ENCODE measurements around the gene KDM4B.
"Not testable (repeated sequence)": the region's sequence is repeated elsewhere in the genome, so short reads cannot be mapped to it uniquely, and the experiment has no call there.

KDM4B gene

DNA sequence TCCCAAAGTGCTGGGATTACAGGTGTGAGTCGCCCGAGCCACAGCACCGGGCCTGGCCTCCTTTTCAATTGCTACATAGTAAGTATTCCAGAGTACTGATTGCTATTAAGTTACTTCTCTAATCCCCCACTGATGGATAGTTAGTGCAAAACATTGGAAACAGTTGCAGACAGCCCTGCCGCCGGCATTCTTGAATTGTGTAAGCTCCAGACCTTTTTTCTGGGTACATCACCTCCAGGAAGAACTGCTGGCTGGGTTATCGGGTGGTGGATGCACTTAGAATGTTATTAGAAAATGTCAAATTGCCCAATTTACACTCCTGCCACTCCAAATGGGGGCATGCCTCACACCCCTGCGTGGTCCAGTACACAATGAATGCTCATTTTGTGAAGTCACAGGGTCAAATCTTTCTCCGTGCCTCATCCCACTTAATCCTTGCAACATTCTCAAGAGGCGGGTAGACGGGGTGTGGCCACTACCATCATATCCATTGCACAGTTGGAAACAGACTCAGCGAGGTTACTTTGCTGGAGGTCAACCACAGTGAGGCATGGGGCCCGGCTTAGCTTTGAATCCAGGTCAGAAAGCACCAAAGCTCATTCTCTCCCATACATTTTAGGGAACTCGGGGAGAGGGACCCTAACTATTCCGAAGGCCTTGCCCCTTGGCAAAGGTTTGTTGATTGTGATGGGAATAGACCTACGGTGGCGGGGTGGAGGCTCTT is 1.0 kb upstream of the KDM4B start:
- DNase-seq (ENCODE audit: low spot score), result peak; percentile 39
- FAIRE-seq, result no peak

GRCh38 chr19:4969292-4969771 is 419 bp downstream of the KDM4B start:
- FAIRE-seq, result no peak
- DNase-seq (ENCODE audit: low spot score), result no peak

DNA sequence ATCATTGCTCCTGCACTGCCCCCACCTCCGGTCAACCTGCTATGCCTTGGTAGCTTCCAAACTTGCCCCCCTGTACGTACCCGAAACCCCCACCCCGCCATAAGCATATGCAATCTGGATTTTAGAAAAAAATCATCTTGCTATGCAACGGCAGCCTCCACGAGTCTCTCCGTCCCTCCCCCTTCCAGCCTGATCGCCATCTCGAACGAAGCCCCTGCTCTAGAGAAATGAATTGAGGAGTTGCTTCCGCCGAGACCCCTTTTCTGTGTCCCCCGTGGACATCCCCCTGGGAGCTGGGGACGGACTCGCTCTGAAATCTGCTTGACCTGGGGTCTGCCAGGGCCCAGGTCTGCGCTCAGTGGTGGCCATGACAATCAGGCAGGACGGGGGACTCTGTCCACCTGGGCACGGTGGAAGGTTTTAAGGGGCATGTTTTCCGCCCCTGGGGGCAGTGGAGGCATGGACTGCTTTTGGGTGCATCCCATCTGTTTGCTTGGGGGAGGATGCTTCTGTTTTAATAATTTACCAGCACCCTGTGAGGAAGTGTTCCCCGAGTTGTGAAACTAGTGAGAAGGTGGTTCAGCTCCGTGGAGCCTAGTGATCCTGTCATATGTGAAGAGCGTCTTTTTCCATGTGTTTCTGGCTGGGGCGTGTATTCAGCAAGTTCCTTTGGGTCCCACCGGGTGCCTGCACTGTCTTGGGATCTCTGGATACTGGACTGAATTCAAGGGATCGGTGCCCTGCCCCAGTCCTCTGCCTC is 1.0 kb downstream of the KDM4B start:
- DNase-seq (ENCODE audit: low spot score) (no peak), FAIRE-seq (no peak)

DNA sequence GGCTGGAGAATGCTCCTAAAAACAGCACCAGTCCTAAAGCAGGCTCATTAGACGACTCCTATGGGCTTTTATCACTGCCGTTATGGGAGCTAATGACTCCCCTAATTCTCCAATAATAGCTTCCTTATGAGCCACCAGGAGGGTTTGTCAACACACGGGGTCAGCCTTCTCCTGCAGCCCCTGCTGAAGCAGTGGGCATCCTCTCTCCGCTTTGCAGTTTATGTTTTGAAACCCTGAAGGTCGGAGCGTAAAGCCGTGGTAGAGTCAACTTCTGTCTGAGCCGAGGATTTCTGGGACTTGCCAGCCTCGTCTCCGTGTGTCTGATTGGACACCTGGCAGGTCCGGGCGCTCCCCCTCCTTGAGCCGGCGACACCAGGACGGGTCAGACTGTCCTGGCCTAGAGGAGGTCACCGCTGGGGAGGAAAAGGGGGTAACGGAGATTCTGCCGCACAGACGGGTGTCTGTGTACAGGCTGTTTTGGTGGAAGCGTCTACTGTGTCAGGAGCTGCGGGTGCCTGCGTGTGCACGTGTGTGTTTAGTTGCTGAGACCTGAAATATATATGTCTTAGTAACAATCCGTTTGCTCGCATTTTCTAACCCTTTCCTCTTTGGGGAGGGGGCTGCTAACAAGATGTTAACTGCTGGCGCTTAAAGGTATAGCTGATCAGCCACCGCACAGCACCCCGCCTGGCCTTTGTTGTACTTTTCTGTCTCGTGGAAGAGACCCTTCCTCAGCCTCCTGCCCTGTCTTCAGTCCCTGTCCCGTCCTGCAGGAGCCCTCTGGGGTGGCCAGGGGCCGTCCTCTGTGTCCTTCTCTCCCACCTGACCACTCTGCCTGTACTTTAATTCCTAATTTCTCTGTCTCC is 1.9 kb downstream of the KDM4B start:
- DNase-seq (ENCODE audit: low spot score), result no peak
- no peak for FAIRE-seq

DNA sequence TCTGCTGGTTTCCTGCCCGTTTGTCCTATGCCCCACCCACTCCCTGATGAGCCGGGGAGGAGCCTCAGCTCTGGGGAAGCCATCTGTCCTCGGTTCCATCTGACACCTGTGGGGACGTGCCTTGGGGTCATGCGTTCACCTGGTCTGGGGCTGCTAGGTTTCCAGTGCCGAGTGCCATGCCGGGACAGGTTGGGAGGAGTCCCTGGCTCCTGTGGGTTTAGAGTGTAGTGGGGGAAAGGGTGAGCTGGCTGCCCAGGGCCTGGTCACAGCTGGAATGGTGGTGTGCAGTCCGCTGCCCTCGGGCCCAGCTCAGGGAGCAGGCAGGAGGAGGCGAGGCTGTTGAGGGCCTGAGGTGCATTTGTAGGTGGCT is 2.5 kb downstream of the KDM4B start:
- no peak for DNase-seq (ENCODE audit: low spot score)
- no peak for FAIRE-seq

DNA sequence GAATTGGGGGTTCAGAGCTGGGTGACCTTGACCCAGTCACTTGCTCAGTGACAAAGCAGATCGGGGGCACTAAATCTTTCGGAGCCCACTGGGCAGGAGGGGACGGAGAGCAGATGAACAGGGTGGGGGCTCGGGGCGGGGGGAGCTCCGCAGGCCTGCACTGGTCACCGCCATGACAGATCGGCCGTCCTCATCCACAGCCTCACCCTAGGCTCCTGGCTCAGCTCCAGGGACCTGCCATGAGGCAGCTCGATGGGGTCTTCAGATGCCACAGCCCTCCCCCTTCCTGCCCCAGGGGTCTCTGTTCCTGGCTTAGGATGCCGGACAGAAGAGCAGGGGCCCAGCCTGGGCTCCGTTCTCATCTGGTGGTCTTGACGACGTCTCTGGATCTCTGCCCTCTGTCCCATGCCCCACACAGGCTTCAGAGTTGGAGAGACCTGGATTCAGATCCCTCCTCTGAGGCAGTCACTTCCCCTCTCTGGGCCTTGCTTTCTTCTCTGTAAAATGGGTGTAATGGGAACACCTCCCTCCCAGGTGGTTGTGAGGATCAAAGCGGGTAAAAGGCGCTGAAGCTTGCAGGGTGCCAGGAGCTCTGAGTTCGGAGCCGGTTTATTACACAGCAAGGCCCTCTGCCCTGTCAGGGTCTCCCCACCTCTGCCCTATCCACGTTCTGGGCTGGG is 3.0 kb downstream of the KDM4B start:
- DNase-seq (ENCODE audit: low spot score), result no peak
- no peak for FAIRE-seq

GRCh38 chr19:4972509-4973230 is 3.8 kb downstream of the KDM4B start:
- peak; percentile 77 for FAIRE-seq
- DNase-seq (ENCODE audit: low spot score), result peak; percentile 74

DNA sequence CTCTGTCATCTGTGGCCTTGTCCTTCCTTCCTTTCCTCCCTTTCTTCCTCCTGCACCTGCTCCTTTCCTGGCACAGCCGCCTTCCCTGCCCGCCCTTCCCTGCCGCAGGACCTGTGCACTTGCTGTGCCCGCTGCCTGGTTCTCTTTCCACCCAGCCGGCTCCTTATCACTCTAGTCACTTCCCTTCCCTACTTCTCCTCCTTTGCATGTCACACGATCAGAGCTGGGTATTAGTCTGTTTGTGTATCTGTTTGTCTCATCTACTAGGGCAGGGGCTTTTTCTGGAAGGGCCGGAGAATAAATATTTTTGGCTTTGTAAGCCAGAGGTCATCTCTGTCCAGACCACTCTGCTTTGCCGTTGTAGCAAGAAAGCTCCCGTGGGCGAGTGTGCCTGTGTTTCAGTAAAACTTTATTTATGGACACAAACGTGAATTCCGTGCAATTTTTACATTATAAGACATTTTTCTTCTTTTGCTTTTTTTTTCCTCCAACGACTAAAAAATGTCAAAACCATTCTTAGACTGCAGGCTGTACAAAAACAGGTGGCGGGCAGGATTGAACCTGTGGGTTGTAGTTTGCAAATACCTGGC is 6.1 kb downstream of the KDM4B start:
- DNase-seq (ENCODE audit: low spot score) (no peak), FAIRE-seq (no peak)

DNA sequence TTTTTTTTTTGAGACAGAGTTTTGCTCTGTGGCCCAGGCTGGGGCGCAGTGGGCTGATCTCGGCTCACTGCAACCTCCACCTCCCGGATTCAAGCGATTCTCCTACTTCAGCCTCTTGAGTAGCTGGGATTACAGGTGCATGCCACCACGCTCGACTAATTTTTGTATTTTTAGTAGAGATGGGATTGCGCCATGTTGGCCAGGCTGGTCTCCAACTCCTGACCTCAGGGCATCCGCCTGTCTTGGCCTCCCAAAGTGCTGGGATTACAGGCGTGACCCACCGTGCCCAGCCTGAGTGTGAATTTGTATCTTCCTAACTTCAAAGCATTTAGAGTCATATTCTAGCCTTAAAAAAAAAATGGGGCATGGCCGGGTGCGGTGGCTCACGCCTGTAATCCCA is 6.7 kb downstream of the KDM4B start:
- FAIRE-seq, result not testable (repeated sequence)

DNA sequence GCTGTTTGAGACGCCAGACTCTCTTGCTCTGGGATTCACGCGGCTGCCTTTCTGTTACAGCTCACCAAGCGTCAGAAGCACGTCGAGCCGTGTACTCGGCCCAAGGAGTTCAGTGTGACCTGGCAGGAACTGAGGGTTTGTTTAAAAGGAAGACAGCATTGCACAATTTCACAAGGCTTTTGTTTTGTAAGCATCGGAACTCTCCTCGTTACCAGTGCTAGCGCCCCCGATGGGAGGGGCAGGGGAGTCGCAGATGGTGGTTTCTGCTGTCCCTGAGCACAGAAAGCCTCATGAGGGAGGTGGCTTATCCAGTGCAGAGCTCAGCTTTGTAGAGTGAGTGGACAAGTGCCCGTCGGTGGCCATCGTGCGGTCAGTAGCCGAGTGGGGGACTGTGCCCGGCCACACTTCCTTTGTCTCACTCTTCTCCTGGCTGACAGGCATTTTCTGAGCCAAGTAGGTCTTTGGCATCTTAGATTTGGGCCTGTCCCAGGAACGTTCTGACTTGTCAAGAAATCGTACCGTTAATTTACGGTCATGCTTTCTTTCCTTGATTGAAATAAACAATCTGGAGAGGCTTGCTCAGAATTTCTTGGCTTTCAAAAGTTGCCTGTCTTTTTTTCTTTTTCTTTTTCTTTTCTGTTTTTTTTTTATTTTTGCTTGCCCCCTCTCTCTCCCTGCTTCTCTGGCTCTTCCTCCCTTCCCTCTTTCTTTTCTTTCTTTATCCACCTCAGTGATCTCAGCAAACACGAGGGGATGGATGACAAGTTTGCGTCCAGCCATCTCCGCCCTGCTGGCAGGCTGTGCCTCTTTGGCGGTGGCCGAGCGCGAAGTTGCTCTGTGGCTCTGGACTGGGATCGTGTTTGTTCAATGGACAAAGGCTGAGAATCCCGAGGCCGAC is 7.7 kb downstream of the KDM4B start:
- FAIRE-seq, result peak; percentile 52

More for the DNA sequence above, 6.7 kb downstream of the KDM4B start:
- DNase-seq (ENCODE audit: low spot score), result not testable (repeated sequence)

GRCh38 chr19:4977299-4978174 is 8.6 kb downstream of the KDM4B start:
- no peak for FAIRE-seq

More for the DNA sequence above, 7.7 kb downstream of the KDM4B start:
- peak; percentile 75 for DNase-seq (ENCODE audit: low spot score)

GRCh38 chr19:4979211-4979807 is 10.4 kb downstream of the KDM4B start:
- FAIRE-seq, result no peak
- DNase-seq (ENCODE audit: low spot score), result no peak

More at GRCh38 chr19:4977299-4978174, 8.6 kb downstream of the KDM4B start:
- peak; percentile 43 for DNase-seq (ENCODE audit: low spot score)

GRCh38 chr19:4980067-4980466 is 11.2 kb downstream of the KDM4B start:
- FAIRE-seq, result no peak
- DNase-seq (ENCODE audit: low spot score), result peak; percentile 61

- DNase-seq (ENCODE audit: low spot score), result no peak
Measured at GRCh38 chr19:4980838-4981680, 12.1 kb downstream of the KDM4B start.

DNA sequence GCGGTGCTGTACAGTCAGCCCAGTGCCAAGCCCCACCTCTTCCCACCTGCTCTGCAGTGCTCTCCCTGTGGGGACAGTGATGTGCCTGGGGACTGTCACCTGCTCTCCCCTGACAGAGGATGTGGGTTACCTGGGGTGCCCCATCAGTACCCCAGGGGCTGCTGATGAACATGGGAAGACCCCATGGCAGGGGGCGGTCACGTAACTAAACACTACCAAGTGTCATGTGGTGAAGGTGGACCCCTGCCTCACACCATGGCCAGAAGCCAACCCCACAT is 12.7 kb downstream of the KDM4B start:
- no peak for FAIRE-seq
- DNase-seq (ENCODE audit: low spot score), result no peak

More at GRCh38 chr19:4980838-4981680, 12.1 kb downstream of the KDM4B start:
- FAIRE-seq, result no peak

- FAIRE-seq (no peak), DNase-seq (ENCODE audit: low spot score) (no peak)
Measured at GRCh38 chr19:4983346-4984105, 14.6 kb downstream of the KDM4B start.
